Hepatocyte (in vitro differentiated cells): ENCODE results near the gene TIGD1. TPM values are rescaled to one million over a fixed set of nuclear protein-coding genes. Genes with fewer than 3 reads are reported as not detected.
"Not testable (repeated sequence)": the region's sequence is repeated elsewhere in the genome, so short reads cannot be mapped to it uniquely, and the experiment has no call there.

Experiments
- DNase-seq: peaks from one replicate; pipeline ENCODE4 v3.0.0-alpha.2; 2016; ENCODE audit warnings: low spot score
- H2AFZ ChIP-seq: fragments of 200-600 bp; sonication (generic); 2 replicates; pipeline ENCODE4 v1.6.0; 2016; ENCODE audit warnings: antibody characterized with exemption, mild to moderate bottlenecking
- H3K27ac ChIP-seq: fragments of 200-600 bp; sonication (generic); 2 replicates; pipeline ENCODE4 v1.5.1; 2016; ENCODE audit warnings: mild to moderate bottlenecking
- H3K27me3 ChIP-seq: fragments of 200-600 bp; sonication (generic); 2 replicates; pipeline ENCODE4 v1.6.1; 2016
- H3K36me3 ChIP-seq: fragments of 200-600 bp; sonication (generic); replicated peaks from 2 replicates; pipeline ENCODE4 v1.5.1; 2016; ENCODE audit warnings: low read depth; ENCODE audit not compliant: insufficient read depth
- H3K4me1 ChIP-seq: fragments of 200-600 bp; sonication (generic); 2 replicates; pipeline ENCODE4 v1.5.1; 2016; ENCODE audit warnings: mild to moderate bottlenecking, moderate library complexity; ENCODE audit not compliant: insufficient read depth
- H3K4me2 ChIP-seq: fragments of 200-600 bp; sonication (generic); 2 replicates; pipeline ENCODE4 v1.6.0; 2016
- H3K4me3 ChIP-seq: fragments of 200-600 bp; sonication (generic); 2 replicates; pipeline ENCODE4 v1.5.1; 2016; ENCODE audit warnings: mild to moderate bottlenecking
- H3K79me2 ChIP-seq: fragments of 200-600 bp; sonication (generic); 2 replicates; pipeline ENCODE4 v1.6.0; 2017; ENCODE audit warnings: mild to moderate bottlenecking
- H3K9me2 ChIP-seq: fragments of 200-600 bp; sonication (generic); replicated peaks from 2 replicates; pipeline ENCODE4 v1.6.0; 2017; ENCODE audit warnings: mild to moderate bottlenecking; ENCODE audit not compliant: insufficient read depth
- H3K9me3 ChIP-seq: fragments of 200-600 bp; sonication (generic); 2 replicates; pipeline ENCODE4 v1.5.1; 2016; ENCODE audit warnings: low read depth, mild to moderate bottlenecking
- H4K20me1 ChIP-seq: fragments of 200-600 bp; sonication (generic); 2 replicates; pipeline ENCODE4 v1.6.0; 2016; ENCODE audit warnings: mild to moderate bottlenecking; ENCODE audit not compliant: insufficient read depth, poor library complexity, severe bottlenecking
- EZH2 ChIP-seq: fragments of 200-600 bp; sonication (generic); IDR thresholded peaks from 2 replicates; pipeline ENCODE4 v1.6.1; 2016; ENCODE audit warnings: antibody characterized with exemption, mild to moderate bottlenecking, borderline replicate concordance
- EZH2phosphoT487 ChIP-seq: fragments of 200-600 bp; sonication (generic); IDR thresholded peaks from one replicate; pipeline ENCODE4 v1.6.1; 2018; ENCODE audit warnings: antibody characterized with exemption, mild to moderate bottlenecking, low read depth, moderate library complexity; ENCODE audit not compliant: unreplicated experiment, severe bottlenecking
- WGBS: methylation state at CpG from one replicate; pipeline ENCODE4 v1.1.6; 2016; ENCODE audit warnings: low lambda C conversion rate; ENCODE audit errors: missing lambda C conversion rate; 5-methylcytosine and 5-hydroxymethylcytosine counted together
- polyA plus RNA-seq: library from polyadenylated mRNA; unstranded; fragments of >200 nt; fragmentation: Nextera tagmentation; extraction: Ambion mirVana; gene quantifications from 2 replicates; pipeline ENCODE4 v1.2.1, GENCODE V29; 2016
- total RNA-seq: library from RNA; depleted of rRNA; stranded (reverse); fragments of >200 nt; gene quantifications from 2 replicates; pipeline ENCODE4 v1.2.3, GENCODE V29; 2014
- TF ChIP-seq, protein P1 (sequence below): fragments of 200-600 bp; sonication (generic); IDR thresholded peaks from 2 replicates; pipeline ENCODE4 v1.5.1; 2016; ENCODE audit warnings: antibody characterized with exemption, mild to moderate bottlenecking; ENCODE audit not compliant: poor library complexity

The TIGD1 gene
- total and polyA plus RNA-seq, 2 experiments from 2014 or later, result 6.2 to 9.1 TPM

DNA sequence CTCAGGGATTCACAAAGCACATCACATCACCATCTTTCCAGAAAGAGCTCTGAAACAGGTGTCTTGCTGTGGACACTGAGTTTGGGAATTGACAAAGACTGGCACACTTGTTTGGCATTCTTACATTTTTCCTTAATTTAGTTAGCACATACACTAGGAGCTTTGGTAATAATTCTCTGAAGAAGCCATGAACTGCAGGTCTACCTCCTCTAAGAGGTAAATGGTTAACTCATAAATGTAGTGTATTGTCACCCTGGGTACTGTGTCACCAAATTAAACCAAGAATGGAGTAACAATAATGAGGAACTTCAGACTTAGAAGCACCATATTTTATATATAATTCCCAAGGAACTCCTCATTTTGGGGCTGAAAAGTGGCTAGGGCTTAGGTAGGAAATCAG lies 22.7 kb upstream of the TIGD1 start:
- Histone ChIP-seq H3K79me2 (no peaks in the 10 kb centered on the region), H4K20me1 (no peaks in the 10 kb centered on the region), H3K4me2 (no peak overlapping the region), H2AFZ (no peak overlapping the region), H3K4me1 (no peaks in the 10 kb centered on the region), H3K27ac (peak overlapping the region; percentile 29), H3K27me3 (no peaks in the 10 kb centered on the region), H3K36me3 (no peaks in the 10 kb centered on the region), H3K4me3 (no peak overlapping the region), H3K9me2 (no peaks in the 10 kb centered on the region), H3K9me3 (no peaks in the 10 kb centered on the region)
- no peak for DNase-seq
- no peak for TF ChIP-seq EZH2phosphoT487
- no peak for TF ChIP-seq EZH2
- TF ChIP-seq, protein P1, sequence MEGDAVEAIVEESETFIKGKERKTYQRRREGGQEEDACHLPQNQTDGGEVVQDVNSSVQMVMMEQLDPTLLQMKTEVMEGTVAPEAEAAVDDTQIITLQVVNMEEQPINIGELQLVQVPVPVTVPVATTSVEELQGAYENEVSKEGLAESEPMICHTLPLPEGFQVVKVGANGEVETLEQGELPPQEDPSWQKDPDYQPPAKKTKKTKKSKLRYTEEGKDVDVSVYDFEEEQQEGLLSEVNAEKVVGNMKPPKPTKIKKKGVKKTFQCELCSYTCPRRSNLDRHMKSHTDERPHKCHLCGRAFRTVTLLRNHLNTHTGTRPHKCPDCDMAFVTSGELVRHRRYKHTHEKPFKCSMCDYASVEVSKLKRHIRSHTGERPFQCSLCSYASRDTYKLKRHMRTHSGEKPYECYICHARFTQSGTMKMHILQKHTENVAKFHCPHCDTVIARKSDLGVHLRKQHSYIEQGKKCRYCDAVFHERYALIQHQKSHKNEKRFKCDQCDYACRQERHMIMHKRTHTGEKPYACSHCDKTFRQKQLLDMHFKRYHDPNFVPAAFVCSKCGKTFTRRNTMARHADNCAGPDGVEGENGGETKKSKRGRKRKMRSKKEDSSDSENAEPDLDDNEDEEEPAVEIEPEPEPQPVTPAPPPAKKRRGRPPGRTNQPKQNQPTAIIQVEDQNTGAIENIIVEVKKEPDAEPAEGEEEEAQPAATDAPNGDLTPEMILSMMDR, result no peak

DNA sequence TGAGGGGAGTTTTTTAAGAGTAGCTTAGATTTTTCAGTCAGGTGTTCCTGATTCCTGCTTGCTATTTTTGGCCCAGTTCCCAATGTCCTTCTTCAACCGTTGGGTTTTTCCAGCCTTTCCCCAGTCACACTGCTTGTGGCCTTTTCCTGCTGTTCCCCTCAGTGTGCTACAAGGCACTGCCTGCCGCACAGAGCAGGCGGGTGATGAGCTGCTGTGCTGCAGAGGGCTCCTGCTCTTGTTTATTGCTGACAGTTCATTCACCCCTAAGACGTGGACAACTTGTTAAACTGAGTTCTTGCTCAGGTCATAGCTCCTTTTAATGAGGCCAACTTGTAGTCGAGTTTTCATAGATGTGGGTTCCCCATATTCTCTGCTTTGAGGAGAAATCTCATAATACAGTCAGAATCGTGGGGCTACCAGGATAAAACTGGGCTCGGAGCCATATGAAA lies 20.7 kb upstream of the TIGD1 start:
- no peak overlapping the region for H3K4me3 ChIP-seq
- 87% methylated on average over 7 of the region's 7 CpGs for WGBS
- H3K4me2 ChIP-seq, result no peak overlapping the region
- no peaks in the 10 kb centered on the region for H3K9me2 ChIP-seq
- H4K20me1 ChIP-seq, result no peaks in the 10 kb centered on the region
- no peaks in the 10 kb centered on the region for H3K4me1 ChIP-seq
- DNase-seq, result no peak
- H3K27me3 ChIP-seq, result no peaks in the 10 kb centered on the region
- no peaks in the 10 kb centered on the region for H3K9me3 ChIP-seq
- no peaks in the 10 kb centered on the region for H3K79me2 ChIP-seq
- H3K36me3 ChIP-seq, result no peaks in the 10 kb centered on the region
- no peak overlapping the region for H2AFZ ChIP-seq
- TF ChIP-seq, protein P1, result no peak
- no peak for TF ChIP-seq EZH2
- TF ChIP-seq EZH2phosphoT487, result no peak
- no peak overlapping the region for H3K27ac ChIP-seq

DNA sequence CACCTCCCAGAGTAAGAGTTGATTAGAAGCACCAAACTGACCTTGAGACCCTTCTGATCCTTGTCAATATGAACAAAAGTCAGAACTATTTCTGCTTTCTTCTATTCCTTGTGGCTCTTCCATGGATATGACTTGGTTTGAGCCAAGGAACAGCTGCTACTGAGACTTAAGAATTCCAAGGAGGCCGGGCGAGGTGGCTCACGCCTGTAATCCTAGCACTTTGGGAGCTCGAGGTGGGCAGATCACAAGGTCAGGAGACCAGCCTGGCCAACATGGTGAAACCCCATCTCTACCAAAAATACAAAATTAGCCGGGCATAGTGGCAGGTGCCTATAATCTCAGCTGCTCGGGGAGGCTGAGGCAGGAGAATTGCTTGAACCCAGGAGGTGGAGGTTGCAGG lies 20.1 kb upstream of the TIGD1 start:
- not testable (repeated sequence) for H3K27ac ChIP-seq

DNA sequence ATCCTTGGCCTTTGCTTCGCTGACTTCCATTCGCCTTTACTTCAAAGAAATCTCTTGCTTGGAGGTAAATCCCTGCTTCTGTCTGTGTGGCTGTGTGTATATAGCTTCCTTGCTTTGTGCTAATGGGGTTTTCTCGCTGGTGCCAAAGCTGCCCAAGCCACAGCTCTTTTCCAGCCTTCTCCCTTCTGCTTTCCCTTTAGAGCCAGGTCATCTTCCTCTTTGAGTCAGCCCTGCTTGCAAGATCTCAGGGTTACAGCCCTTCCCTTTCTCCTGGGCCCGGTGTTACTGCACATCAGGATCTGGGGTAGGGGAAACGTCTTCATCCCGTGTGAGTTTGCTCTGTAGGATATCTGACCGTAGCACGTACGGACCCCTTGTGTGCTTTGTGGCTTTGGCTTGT lies 19.2 kb upstream of the TIGD1 start:
- no peak overlapping the region for H3K27ac ChIP-seq
- H3K27me3 ChIP-seq, result no peaks in the 10 kb centered on the region
- no peaks in the 10 kb centered on the region for H3K9me3 ChIP-seq
- DNase-seq, result no peak
- no peak overlapping the region for H3K4me2 ChIP-seq
- H3K79me2 ChIP-seq, result no peaks in the 10 kb centered on the region
- H2AFZ ChIP-seq, result no peak overlapping the region
- no peaks in the 10 kb centered on the region for H3K9me2 ChIP-seq
- no peaks in the 10 kb centered on the region for H3K4me1 ChIP-seq
- no peak for TF ChIP-seq EZH2
- no peak overlapping the region for H3K4me3 ChIP-seq
- H4K20me1 ChIP-seq, result no peaks in the 10 kb centered on the region
- 96% methylated on average over 9 of the region's 9 CpGs for WGBS
- no peaks in the 10 kb centered on the region for H3K36me3 ChIP-seq

More for the DNA sequence above, 20.1 kb upstream of the TIGD1 start:
- WGBS, result 99% methylated on average over 6 of the region's 6 CpGs
- not testable (repeated sequence) for H4K20me1 ChIP-seq, H3K4me1 ChIP-seq, H3K27me3 ChIP-seq, H3K79me2 ChIP-seq, H3K36me3 ChIP-seq, H3K4me3 ChIP-seq, H2AFZ ChIP-seq, DNase-seq, H3K9me3 ChIP-seq, H3K4me2 ChIP-seq, H3K9me2 ChIP-seq
